Stimulated activated memory B cell treated with anti-CD40 and anti-IgM and Interleukin-4, amounts not matched to agents 10 μg/mL and 1 μg/mL and 100 μg/mL, for 72 hours (primary cell): Measurements from ENCODE around the gene GNAT3.

ENCODE experiments used
- ATAC-seq: fragments of 150-1000 bp; cut with Tn5 transposase; 2 replicates; pipeline ENCODE4 v1.10.0; 2021
- H3K27ac Mint-ChIP-seq: one replicate; pipeline ENCODE4 v1.8.0; 2022; ENCODE audit warnings: mild to moderate bottlenecking, mixed read lengths
- H3K27me3 Mint-ChIP-seq: one replicate; pipeline ENCODE4 v1.8.0; 2022; ENCODE audit warnings: mixed read lengths
- H3K36me3 Mint-ChIP-seq: one replicate; pipeline ENCODE4 v1.8.0; 2022; ENCODE audit warnings: mixed read lengths
- H3K4me1 Mint-ChIP-seq: one replicate; pipeline ENCODE4 v1.8.0; 2022; ENCODE audit warnings: mixed read lengths
- H3K4me3 Mint-ChIP-seq: one replicate; pipeline ENCODE4 v1.8.0; 2022; ENCODE audit warnings: mild to moderate bottlenecking, moderate library complexity, mixed read lengths
- H3K9me3 Mint-ChIP-seq: one replicate; pipeline ENCODE4 v1.8.0; 2022; ENCODE audit warnings: mixed read lengths

GNAT3 gene

GRCh38 chr7:80485721-80486120 is 26.1 kb downstream of the GNAT3 start:
- Mint-ChIP-seq H3K27me3 (no peaks in the 10 kb centered on the region), H3K27ac (no peak overlapping the region), H3K9me3 (peaks cover 10% of the 10 kb centered on the region), H3K4me3 (no peak overlapping the region), H3K4me1 (no peaks in the 10 kb centered on the region), H3K36me3 (no peaks in the 10 kb centered on the region)
- ATAC-seq, result no peak

- H3K4me1 Mint-ChIP-seq, result no peaks in the 10 kb centered on the region
- peaks cover 9% of the 10 kb centered on the region for H3K9me3 Mint-ChIP-seq
- H3K36me3 Mint-ChIP-seq, result no peaks in the 10 kb centered on the region
- no peaks in the 10 kb centered on the region for H3K27me3 Mint-ChIP-seq
- no peak overlapping the region for H3K4me3 Mint-ChIP-seq
- ATAC-seq, result no peak
- H3K27ac Mint-ChIP-seq, result no peak overlapping the region
Observed at GRCh38 chr7:80482950-80483349, 28.9 kb downstream of the GNAT3 start.

- no peak for ATAC-seq
- no peak overlapping the region for H3K27ac Mint-ChIP-seq
- H3K9me3 Mint-ChIP-seq, result peaks cover 9% of the 10 kb centered on the region
- H3K27me3 Mint-ChIP-seq, result no peaks in the 10 kb centered on the region
- H3K4me1 Mint-ChIP-seq, result no peaks in the 10 kb centered on the region
- H3K4me3 Mint-ChIP-seq, result no peak overlapping the region
- H3K36me3 Mint-ChIP-seq, result no peaks in the 10 kb centered on the region
Observed at GRCh38 chr7:80481196-80481884, 30.5 kb downstream of the GNAT3 start.

- ATAC-seq, result no peak
- H3K9me3 Mint-ChIP-seq, result peaks cover 9% of the 10 kb centered on the region
- H3K36me3 Mint-ChIP-seq, result no peaks in the 10 kb centered on the region
- H3K4me3 Mint-ChIP-seq, result no peak overlapping the region
- H3K27ac Mint-ChIP-seq, result no peak overlapping the region
- no peaks in the 10 kb centered on the region for H3K27me3 Mint-ChIP-seq
- no peaks in the 10 kb centered on the region for H3K4me1 Mint-ChIP-seq
Observed at GRCh38 chr7:80480566-80480965, 31.3 kb downstream of the GNAT3 start.

- H3K36me3 Mint-ChIP-seq, result no peaks in the 10 kb centered on the region
- H3K27ac Mint-ChIP-seq, result no peak overlapping the region
- H3K4me1 Mint-ChIP-seq, result no peaks in the 10 kb centered on the region
- ATAC-seq, result no peak
- no peak overlapping the region for H3K4me3 Mint-ChIP-seq
- peaks cover 6% of the 10 kb centered on the region for H3K9me3 Mint-ChIP-seq
- no peaks in the 10 kb centered on the region for H3K27me3 Mint-ChIP-seq
Observed at GRCh38 chr7:80478683-80479082, 33.2 kb downstream of the GNAT3 start.

GRCh38 chr7:80476035-80476434 is 35.8 kb downstream of the GNAT3 start:
- H3K27me3 Mint-ChIP-seq, result no peaks in the 10 kb centered on the region
- H3K9me3 Mint-ChIP-seq, result no peaks in the 10 kb centered on the region
- no peak overlapping the region for H3K27ac Mint-ChIP-seq
- no peak overlapping the region for H3K4me3 Mint-ChIP-seq
- no peaks in the 10 kb centered on the region for H3K36me3 Mint-ChIP-seq
- H3K4me1 Mint-ChIP-seq, result no peaks in the 10 kb centered on the region
- ATAC-seq, result no peak

- H3K36me3 Mint-ChIP-seq, result no peaks in the 10 kb centered on the region
Observed at GRCh38 chr7:80475383-80475782, 36.5 kb downstream of the GNAT3 start.

GRCh38 chr7:80473751-80474150 is 38.1 kb downstream of the GNAT3 start:
- no peaks in the 10 kb centered on the region for H3K9me3 Mint-ChIP-seq
- ATAC-seq, result no peak
- H3K4me3 Mint-ChIP-seq, result no peak overlapping the region
- H3K27ac Mint-ChIP-seq, result no peak overlapping the region
- no peaks in the 10 kb centered on the region for H3K27me3 Mint-ChIP-seq
- H3K4me1 Mint-ChIP-seq, result no peaks in the 10 kb centered on the region
- no peaks in the 10 kb centered on the region for H3K36me3 Mint-ChIP-seq

More at GRCh38 chr7:80475383-80475782, 36.5 kb downstream of the GNAT3 start:
- no peaks in the 10 kb centered on the region for H3K4me1 Mint-ChIP-seq
- no peak overlapping the region for H3K4me3 Mint-ChIP-seq
- no peaks in the 10 kb centered on the region for H3K9me3 Mint-ChIP-seq
- no peaks in the 10 kb centered on the region for H3K27me3 Mint-ChIP-seq
- no peak for ATAC-seq
- H3K27ac Mint-ChIP-seq, result no peak overlapping the region

- ATAC-seq, result no peak
- Mint-ChIP-seq H3K4me1 (no peaks in the 10 kb centered on the region), H3K4me3 (no peak overlapping the region), H3K27ac (no peak overlapping the region), H3K36me3 (no peaks in the 10 kb centered on the region), H3K27me3 (no peaks in the 10 kb centered on the region), H3K9me3 (no peaks in the 10 kb centered on the region)
Observed at GRCh38 chr7:80472491-80473200, 39.2 kb downstream of the GNAT3 start.

GRCh38 chr7:80468931-80469714 is 42.7 kb downstream of the GNAT3 start:
- Mint-ChIP-seq H3K27me3 (no peaks in the 10 kb centered on the region), H3K4me3 (no peak overlapping the region), H3K4me1 (no peaks in the 10 kb centered on the region), H3K9me3 (no peaks in the 10 kb centered on the region), H3K27ac (no peak overlapping the region), H3K36me3 (no peaks in the 10 kb centered on the region)
- no peak for ATAC-seq

GRCh38 chr7:80467069-80467468 is 44.8 kb downstream of the GNAT3 start:
- ATAC-seq, result no peak
- Mint-ChIP-seq H3K36me3 (no peaks in the 10 kb centered on the region), H3K27me3 (no peaks in the 10 kb centered on the region), H3K4me1 (no peaks in the 10 kb centered on the region), H3K9me3 (no peaks in the 10 kb centered on the region), H3K4me3 (no peak overlapping the region), H3K27ac (no peak overlapping the region)

GRCh38 chr7:80466636-80467035 is 45.2 kb downstream of the GNAT3 start:
- Mint-ChIP-seq H3K4me3 (no peak overlapping the region), H3K4me1 (no peaks in the 10 kb centered on the region)
- no peak for ATAC-seq

GRCh38 chr7:80464211-80464610 is 47.7 kb downstream of the GNAT3 start:
- Mint-ChIP-seq H3K4me3 (no peak overlapping the region), H3K27ac (no peak overlapping the region), H3K27me3 (no peaks in the 10 kb centered on the region), H3K9me3 (no peaks in the 10 kb centered on the region), H3K36me3 (no peaks in the 10 kb centered on the region), H3K4me1 (no peaks in the 10 kb centered on the region)
- ATAC-seq, result no peak

More at GRCh38 chr7:80466636-80467035, 45.2 kb downstream of the GNAT3 start:
- Mint-ChIP-seq H3K36me3 (no peaks in the 10 kb centered on the region), H3K27me3 (no peaks in the 10 kb centered on the region), H3K27ac (no peak overlapping the region), H3K9me3 (no peaks in the 10 kb centered on the region)

GRCh38 chr7:80463272-80463920 is 48.5 kb downstream of the GNAT3 start:
- Mint-ChIP-seq H3K36me3 (no peaks in the 10 kb centered on the region), H3K27ac (no peak overlapping the region), H3K4me1 (no peaks in the 10 kb centered on the region), H3K9me3 (no peaks in the 10 kb centered on the region), H3K4me3 (no peak overlapping the region), H3K27me3 (no peaks in the 10 kb centered on the region)
- ATAC-seq, result no peak

GRCh38 chr7:80460857-80461256 is 51.0 kb downstream of the GNAT3 start:
- no peak for ATAC-seq
- H3K36me3 Mint-ChIP-seq, result no peaks in the 10 kb centered on the region
- no peak overlapping the region for H3K27ac Mint-ChIP-seq

More at GRCh38 chr7:80460857-80461256, 51.0 kb downstream of the GNAT3 start:
- Mint-ChIP-seq H3K4me1 (no peaks in the 10 kb centered on the region), H3K27me3 (no peaks in the 10 kb centered on the region), H3K9me3 (no peaks in the 10 kb centered on the region), H3K4me3 (no peak overlapping the region)
